Cerebellar cortex (tissue), 1 donor: ENCODE data around the gene ERBIN.
A peak's percentile ranks its signal among the peaks of the same experiment; 100 is the strongest.
"Not testable (repeated sequence)": the region's sequence is repeated elsewhere in the genome, so short reads cannot be mapped to it uniquely, and the experiment has no call there.

ENCODE experiments used
- DNase-seq: peaks from one replicate; pipeline ENCODE4 v3.0.0-alpha.2; 2015; ENCODE audit warnings: low spot score

ERBIN gene

GRCh38 chr5:65926276-65926783 lies at the start of gene ERBIN:
TSS of gene ERBIN (plus strand) at chr5:65926575. CDS start at chr5:65992719, 66,144 bp downstream.
- peak; percentile 57 for DNase-seq

- no peak for DNase-seq
These were observed 49.4 kb upstream of the ERBIN start for GRCh38 chr5:65876970-65877369.

- DNase-seq: not testable (repeated sequence)
These were observed 46.6 kb upstream of the ERBIN start for GRCh38 chr5:65879668-65880256.

GRCh38 chr5:65880496-65881072 lies 45.8 kb upstream of the ERBIN start:
- no peak for DNase-seq

GRCh38 chr5:65882278-65882677 lies 44.1 kb upstream of the ERBIN start:
- DNase-seq: no peak

GRCh38 chr5:65883461-65883860 lies 42.9 kb upstream of the ERBIN start:
- DNase-seq: no peak

- no peak for DNase-seq
These were observed 40.0 kb upstream of the ERBIN start for GRCh38 chr5:65886387-65886786.

GRCh38 chr5:65892024-65892423 lies 34.4 kb upstream of the ERBIN start:
- not testable (repeated sequence) for DNase-seq

GRCh38 chr5:65892801-65893200 lies 33.6 kb upstream of the ERBIN start:
- DNase-seq: no peak

- DNase-seq: no peak
These were observed 32.5 kb upstream of the ERBIN start for GRCh38 chr5:65893749-65894430.

- no peak for DNase-seq
These were observed 30.5 kb upstream of the ERBIN start for GRCh38 chr5:65895891-65896290.

GRCh38 chr5:65900746-65901145 lies 25.6 kb upstream of the ERBIN start:
- DNase-seq: no peak

GRCh38 chr5:65902104-65902503 lies 24.3 kb upstream of the ERBIN start:
- DNase-seq: no peak

- no peak for DNase-seq
These were observed 22.8 kb upstream of the ERBIN start for GRCh38 chr5:65903581-65903980.

GRCh38 chr5:65906256-65906655 lies 20.1 kb upstream of the ERBIN start:
- DNase-seq: no peak

- DNase-seq: no peak
These were observed 19.2 kb upstream of the ERBIN start for GRCh38 chr5:65907135-65907534.

- no peak for DNase-seq
These were observed 15.7 kb upstream of the ERBIN start for GRCh38 chr5:65910711-65911110.

GRCh38 chr5:65912311-65912710 lies 14.1 kb upstream of the ERBIN start:
- DNase-seq: no peak

- DNase-seq: no peak
These were observed 12.9 kb upstream of the ERBIN start for GRCh38 chr5:65913519-65913918.

- no peak for DNase-seq
These were observed 11.7 kb upstream of the ERBIN start for GRCh38 chr5:65914641-65915196.

- not testable (repeated sequence) for DNase-seq
These were observed 10.7 kb upstream of the ERBIN start for GRCh38 chr5:65915661-65916060.

GRCh38 chr5:65916066-65916465 lies 10.3 kb upstream of the ERBIN start:
- DNase-seq: no peak

GRCh38 chr5:65916636-65917035 lies 9.7 kb upstream of the ERBIN start:
- DNase-seq: no peak
